ACC112 (cell line): ENCODE data around the gene HRCT1.
"Not testable (repeated sequence)": the region's sequence is repeated elsewhere in the genome, so short reads cannot be mapped to it uniquely, and the experiment has no call there.

Experiments used
- H2AFZ ChIP-seq: fragments of 200-600 bp; sonication (generic); one replicate; pipeline ENCODE4 v1.6.0; 2017; ENCODE audit warnings: antibody characterized with exemption, low read length; ENCODE audit not compliant: unreplicated experiment
- H3K27ac ChIP-seq: fragments of 200-600 bp; sonication (generic); 2 replicates; pipeline ENCODE4 v1.5.1; 2014; ENCODE audit warnings: low read depth, mild to moderate bottlenecking, antibody characterized with exemption, low read length, moderate library complexity
- H3K27me3 ChIP-seq: fragments of 200-600 bp; sonication (generic); 2 replicates; pipeline ENCODE4 v1.6.1; 2014; ENCODE audit warnings: mild to moderate bottlenecking, antibody characterized with exemption, low read length, moderate library complexity, mixed read lengths; ENCODE audit not compliant: insufficient read depth
- H3K36me3 ChIP-seq: fragments of 200-600 bp; sonication (generic); 2 replicates; pipeline ENCODE4 v1.6.1; 2016; ENCODE audit warnings: mild to moderate bottlenecking, antibody characterized with exemption, low read length, moderate library complexity, mixed read lengths; ENCODE audit not compliant: insufficient read depth
- H3K4me1 ChIP-seq: fragments of 200-600 bp; sonication (generic); one replicate; pipeline ENCODE4 v1.6.1; 2016; ENCODE audit warnings: low read length, mixed read lengths; ENCODE audit not compliant: insufficient read depth, unreplicated experiment, control insufficient read depth
- H3K4me3 ChIP-seq: fragments of 200-600 bp; sonication (generic); 2 replicates; pipeline ENCODE4 v1.5.1; 2014; ENCODE audit warnings: mild to moderate bottlenecking, low read depth, low read length
- H3K79me2 ChIP-seq: fragments of 200-600 bp; sonication (generic); one replicate; pipeline ENCODE4 v1.6.0; 2016; ENCODE audit warnings: low read length; ENCODE audit not compliant: control insufficient read depth, unreplicated experiment, insufficient read depth

HRCT1 gene

DNA sequence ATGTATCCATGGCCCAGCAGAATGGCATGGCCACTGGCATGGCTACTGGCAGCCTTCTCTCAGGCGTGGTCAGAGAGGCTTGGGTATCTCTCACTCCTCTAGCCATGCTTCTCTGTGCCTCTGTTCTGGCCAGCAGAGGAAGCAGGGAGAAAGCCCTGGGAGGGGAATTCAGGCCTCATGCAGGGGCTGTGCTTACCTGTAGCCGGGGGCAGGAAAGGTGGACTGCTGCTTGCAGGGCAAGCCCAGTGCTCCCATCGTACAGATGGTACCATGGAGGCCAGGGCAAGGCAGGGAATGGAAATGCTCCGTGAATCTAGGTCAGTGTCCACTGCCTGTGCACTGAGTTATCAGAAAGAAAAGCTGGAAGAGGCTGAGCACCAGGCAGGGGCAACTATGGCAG, 38.5 kb upstream of the HRCT1 start:
- Histone ChIP-seq H3K27me3 (peaks cover 7% of the 10 kb centered on the region; the same call in 1 of the 2 replicates), H3K27ac (no peak overlapping the region), H3K4me1 (no peaks in the 10 kb centered on the region), H3K4me3 (no peak overlapping the region), H3K79me2 (no peaks in the 10 kb centered on the region), H2AFZ (no peak overlapping the region), H3K36me3 (no peaks in the 10 kb centered on the region)

DNA sequence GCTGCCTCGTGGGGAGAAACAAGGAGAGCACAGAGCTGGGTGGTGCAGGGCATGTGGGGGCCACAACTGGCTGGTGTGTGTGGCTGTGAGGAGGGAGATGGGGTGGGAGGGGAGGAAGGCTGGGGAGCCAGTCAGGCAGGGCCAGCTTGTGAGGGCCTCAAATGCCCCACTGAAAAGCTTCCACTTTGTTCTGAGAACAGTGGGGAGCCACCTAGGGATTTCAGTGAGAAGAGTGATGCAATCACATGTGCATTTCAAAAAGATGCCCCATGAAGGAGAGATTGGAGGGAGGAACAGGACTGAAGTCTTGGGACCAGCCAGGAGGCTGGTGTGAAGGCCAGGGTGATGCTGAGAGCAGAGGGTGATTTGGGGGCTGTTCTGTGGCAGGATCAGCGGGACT, 37.1 kb upstream of the HRCT1 start:
- H3K4me1 ChIP-seq: no peaks in the 10 kb centered on the region
- no peak overlapping the region for H2AFZ ChIP-seq
- no peaks in the 10 kb centered on the region for H3K36me3 ChIP-seq

DNA sequence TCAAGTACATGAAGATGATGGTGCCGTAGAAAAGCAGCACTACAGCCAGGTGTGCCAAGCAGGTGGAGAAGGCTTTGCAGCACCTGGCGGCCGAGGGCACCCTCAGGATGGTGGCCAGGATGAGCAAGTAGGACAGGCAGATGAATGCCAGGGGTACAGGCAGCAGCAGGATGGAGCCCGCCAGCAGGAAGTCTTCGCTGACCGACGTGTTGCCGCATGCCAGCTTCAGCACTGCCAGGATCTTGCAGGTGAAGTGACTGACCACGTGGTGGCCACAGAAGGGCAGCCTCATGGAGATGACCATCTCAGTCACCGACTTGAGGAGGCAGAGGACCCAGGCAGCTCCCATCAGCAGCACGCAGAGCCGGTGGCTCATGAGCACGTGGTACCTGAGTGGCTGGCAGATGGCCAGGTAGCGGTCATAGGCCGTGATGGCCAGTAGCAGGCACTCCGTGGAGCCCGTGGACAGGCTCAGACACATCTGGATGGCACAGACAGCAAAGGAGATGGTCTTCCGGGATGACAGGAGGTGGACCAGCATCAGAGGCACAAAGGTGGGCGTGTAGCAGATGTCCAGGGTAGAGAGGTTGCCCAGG, 36.3 kb upstream of the HRCT1 start:
- no peaks in the 10 kb centered on the region for H3K79me2 ChIP-seq
- no peaks in the 10 kb centered on the region for H3K4me1 ChIP-seq
- no peak overlapping the region for H3K27ac ChIP-seq
- no peaks in the 10 kb centered on the region for H3K36me3 ChIP-seq
- H3K4me3 ChIP-seq: no peak overlapping the region
- no peak overlapping the region for H2AFZ ChIP-seq
- no peaks in the 10 kb centered on the region for H3K27me3 ChIP-seq

More for the DNA sequence above, 37.1 kb upstream of the HRCT1 start:
- no peak overlapping the region for H3K4me3 ChIP-seq
- no peaks in the 10 kb centered on the region for H3K27me3 ChIP-seq
- H3K79me2 ChIP-seq: no peaks in the 10 kb centered on the region
- H3K27ac ChIP-seq: no peak overlapping the region

DNA sequence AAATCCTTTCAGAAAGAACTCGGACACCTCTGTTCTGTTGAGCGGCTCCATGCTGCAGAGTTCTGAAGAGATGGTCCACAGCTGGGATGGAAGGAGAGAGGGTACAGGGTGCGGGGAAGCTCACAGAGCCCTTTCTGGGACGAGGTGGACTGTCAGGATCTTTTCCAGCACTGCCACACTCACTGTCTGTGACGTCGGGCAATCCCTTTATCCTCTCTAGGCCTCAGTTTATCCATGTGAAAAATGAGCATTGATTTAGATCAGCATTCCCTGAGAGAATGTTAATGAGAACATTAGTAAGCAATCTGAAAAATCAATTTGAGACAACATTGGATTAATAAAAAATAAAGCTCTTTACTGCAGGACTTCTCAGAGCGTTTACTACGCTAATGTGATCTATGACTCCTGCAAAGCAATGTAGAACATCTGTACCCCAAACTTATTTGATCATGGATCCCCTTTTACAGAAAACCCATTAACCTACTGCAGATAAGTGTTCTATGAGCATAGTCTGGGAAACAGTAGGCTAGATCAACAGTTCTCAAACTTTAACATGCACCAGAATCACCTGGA, 35.6 kb upstream of the HRCT1 start, which contains the start of gene OR13J1:
TSS of gene OR13J1 (minus strand) at position 51 of the 573 bp plus-strand sequence. CDS start at position 51, 0 bp downstream.
- Histone ChIP-seq H3K27me3 (no peaks in the 10 kb centered on the region), H2AFZ (no peak within 1 kb of the TSS), H3K27ac (no peak within 1 kb of the TSS), H3K4me1 (no peaks in the 10 kb centered on the region), H3K4me3 (no peak within 1 kb of the TSS), H3K36me3 (no peaks in the 10 kb centered on the region), H3K79me2 (no peaks in the 10 kb centered on the region)

DNA sequence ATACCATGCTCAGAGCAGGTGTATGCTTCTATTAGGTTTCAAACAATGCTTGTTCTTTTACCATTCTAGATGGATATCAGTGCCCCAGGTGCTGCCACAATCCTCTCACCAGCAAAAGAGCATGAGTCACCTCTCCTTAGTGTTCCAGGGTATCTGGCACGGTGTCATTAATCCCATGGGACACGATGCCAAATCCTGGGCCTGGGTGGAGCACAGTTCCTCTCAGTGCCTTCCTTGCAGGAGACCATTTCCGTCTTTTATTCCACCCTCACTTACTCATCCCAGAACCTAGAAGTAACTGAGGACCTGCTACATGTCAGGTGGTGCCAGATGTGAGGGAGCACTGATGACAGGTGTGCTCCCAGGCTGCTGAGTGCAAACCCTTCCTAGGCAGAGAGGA, 34.5 kb upstream of the HRCT1 start:
- Histone ChIP-seq H3K79me2 (no peaks in the 10 kb centered on the region), H2AFZ (no peak overlapping the region), H3K27ac (no peak overlapping the region), H3K4me3 (no peak overlapping the region), H3K36me3 (no peaks in the 10 kb centered on the region), H3K4me1 (no peaks in the 10 kb centered on the region), H3K27me3 (no peaks in the 10 kb centered on the region)

DNA sequence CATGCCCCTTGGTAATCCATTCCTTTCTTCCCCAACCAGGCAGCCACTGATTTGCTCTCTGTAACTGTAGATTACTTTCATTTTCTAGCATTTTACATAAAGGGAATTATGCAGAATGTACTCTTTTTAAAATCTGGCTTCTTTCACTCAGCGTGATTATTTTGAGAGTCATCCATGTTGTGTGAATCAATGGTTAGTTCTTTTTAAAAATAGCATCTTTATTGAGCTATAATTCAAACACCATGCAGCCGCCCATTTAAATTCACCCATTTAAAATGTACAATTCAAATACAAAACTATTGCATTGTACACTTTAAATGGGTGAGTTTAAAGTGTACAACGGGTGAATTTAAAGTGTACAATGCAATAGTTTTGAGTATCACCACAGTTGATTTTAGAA, 33.5 kb upstream of the HRCT1 start:
- Histone ChIP-seq H3K36me3 (no peaks in the 10 kb centered on the region), H3K27me3 (no peaks in the 10 kb centered on the region), H3K4me1 (no peaks in the 10 kb centered on the region), H3K27ac (no peak overlapping the region), H2AFZ (peak overlapping the region; percentile 74), H3K4me3 (no peak overlapping the region), H3K79me2 (no peaks in the 10 kb centered on the region)

DNA sequence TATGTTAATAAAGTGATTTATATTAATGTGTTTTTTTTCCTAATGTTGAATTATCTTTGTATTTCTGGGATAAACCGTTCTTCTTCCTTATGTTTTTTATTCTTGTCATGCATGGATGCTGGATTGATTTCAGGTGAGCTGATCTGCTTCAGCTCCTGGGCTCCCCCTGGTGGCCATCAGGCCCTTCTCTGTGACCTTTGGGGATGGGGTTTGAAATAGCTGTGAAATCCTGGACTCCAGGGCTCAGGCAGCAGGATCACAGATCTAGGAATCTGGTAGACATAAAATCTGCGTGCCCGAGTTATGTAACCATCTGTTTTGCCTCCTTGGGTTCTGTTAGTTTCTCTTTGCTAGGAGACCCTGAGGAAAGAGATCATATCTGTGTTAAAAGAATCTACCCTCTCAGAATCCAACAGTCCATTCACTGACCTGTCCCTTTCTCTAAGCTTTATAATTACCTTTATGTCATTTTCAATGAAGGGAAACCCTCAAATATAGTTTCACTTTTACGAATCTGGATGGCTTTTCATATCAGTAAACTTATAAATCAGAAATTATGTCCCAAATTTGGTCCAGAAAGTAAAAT, 23.6 kb upstream of the HRCT1 start:
- Histone ChIP-seq H3K36me3 (no peaks in the 10 kb centered on the region), H3K4me3 (peak overlapping the region; percentile 51), H3K79me2 (no peaks in the 10 kb centered on the region), H3K27me3 (no peaks in the 10 kb centered on the region), H3K27ac (no peak overlapping the region), H3K4me1 (peaks cover 6% of the 10 kb centered on the region), H2AFZ (peak overlapping the region; percentile 77)

DNA sequence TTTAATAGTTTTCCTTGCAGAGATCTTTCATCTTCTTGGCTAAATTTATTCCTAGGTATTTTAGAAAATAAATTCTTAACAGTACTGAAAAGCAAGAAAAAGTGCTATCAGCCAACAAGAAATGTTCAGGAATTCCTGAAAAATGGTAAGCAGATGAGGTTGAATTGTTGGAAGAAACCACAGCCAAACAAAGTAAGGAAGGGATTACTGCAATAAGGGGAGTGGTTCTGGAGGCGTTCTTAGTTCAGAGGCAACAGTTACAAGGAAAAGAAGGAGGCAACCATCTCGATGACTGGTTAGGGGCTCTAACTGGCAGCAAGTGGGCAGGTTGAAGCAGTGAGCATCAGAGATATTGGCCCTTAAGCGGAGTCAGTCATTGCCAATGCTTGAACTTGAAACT, 23.0 kb upstream of the HRCT1 start:
- peaks cover 6% of the 10 kb centered on the region for H3K4me1 ChIP-seq
- peak overlapping the region; percentile 51 for H3K4me3 ChIP-seq
- H2AFZ ChIP-seq: peak overlapping the region; percentile 64
- no peaks in the 10 kb centered on the region for H3K36me3 ChIP-seq
- no peaks in the 10 kb centered on the region for H3K27me3 ChIP-seq
- no peaks in the 10 kb centered on the region for H3K79me2 ChIP-seq
- no peak overlapping the region for H3K27ac ChIP-seq

DNA sequence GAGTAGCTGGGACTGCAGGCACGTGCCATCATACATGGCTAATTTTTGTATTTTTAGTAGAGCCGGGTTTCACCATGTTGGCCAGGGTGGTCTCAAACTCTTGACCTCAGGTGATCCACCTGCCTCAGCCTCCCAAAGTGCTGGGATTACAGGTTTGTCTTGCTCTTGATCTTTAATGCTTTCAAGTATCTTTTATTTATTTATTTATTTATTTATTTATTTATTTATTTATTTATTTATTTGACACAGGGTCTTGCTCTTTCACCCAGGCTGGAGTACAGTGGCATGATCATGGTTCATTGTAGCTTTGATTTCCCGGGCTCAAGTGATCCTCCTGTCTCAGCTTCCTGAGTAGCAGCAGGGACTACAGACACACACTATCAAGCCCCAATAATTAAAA, 21.1 kb upstream of the HRCT1 start:
- not testable (repeated sequence) for H3K27ac ChIP-seq, H3K36me3 ChIP-seq, H3K27me3 ChIP-seq, H3K4me3 ChIP-seq, H3K79me2 ChIP-seq, H2AFZ ChIP-seq, H3K4me1 ChIP-seq

DNA sequence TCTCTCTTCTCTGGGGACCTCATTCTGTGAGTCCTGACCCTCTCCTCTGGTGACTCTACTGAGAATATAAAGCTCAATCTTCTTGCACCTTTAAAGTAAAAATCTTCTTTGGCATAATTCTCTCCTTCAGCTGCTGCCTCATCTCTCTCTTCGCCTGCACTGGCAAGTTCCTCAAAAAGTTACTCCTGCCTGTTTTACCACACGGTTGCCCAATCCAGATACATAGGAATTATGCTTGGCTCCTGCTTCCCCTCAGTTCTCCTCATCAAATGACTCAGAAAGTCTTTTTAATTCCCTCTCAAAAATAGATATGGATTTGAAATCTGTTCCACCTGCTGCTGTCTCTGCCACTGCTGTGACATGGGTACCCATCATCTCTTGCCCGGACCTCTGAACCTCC, 14.4 kb upstream of the HRCT1 start:
- Histone ChIP-seq H3K27ac (no peak overlapping the region), H3K4me3 (no peak overlapping the region), H3K79me2 (no peaks in the 10 kb centered on the region), H2AFZ (no peak overlapping the region), H3K27me3 (no peaks in the 10 kb centered on the region), H3K36me3 (no peaks in the 10 kb centered on the region), H3K4me1 (no peaks in the 10 kb centered on the region)

DNA sequence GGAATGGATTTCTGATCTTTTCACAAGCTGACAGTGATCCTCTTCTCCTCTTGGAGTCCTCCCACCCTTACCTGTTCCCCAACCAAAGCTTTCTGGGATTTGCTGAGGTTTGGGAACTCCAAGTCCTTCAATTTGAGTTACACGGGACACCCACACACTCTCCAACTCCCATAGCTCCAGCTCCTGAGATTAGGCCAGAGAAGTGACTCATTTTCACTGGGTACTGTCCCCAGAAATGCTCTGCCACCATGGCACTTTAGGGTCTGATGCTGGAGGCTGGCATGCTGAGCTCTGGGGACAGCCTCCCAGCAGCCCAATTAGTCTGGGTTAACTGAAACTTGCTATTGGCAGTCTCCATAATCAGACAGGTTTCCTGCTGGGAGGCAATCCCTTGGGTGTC, 14.0 kb upstream of the HRCT1 start:
- Histone ChIP-seq H3K79me2 (no peaks in the 10 kb centered on the region), H3K27me3 (no peaks in the 10 kb centered on the region), H2AFZ (no peak overlapping the region), H3K4me3 (no peak overlapping the region), H3K27ac (no peak overlapping the region), H3K4me1 (no peaks in the 10 kb centered on the region), H3K36me3 (no peaks in the 10 kb centered on the region)
